Neutrophil (primary cell): Measurements from ENCODE around the gene CEP83.

Experiments used
- H3K27ac ChIP-seq: fragments of 200-600 bp; sonication (generic); 2 replicates; pipeline ENCODE4 v1.5.1; 2016; ENCODE audit warnings: mild to moderate bottlenecking, moderate library complexity
- H3K27me3 ChIP-seq: fragments of 200-600 bp; sonication (generic); 2 replicates; pipeline ENCODE4 v1.6.0; 2016; ENCODE audit warnings: mild to moderate bottlenecking
- H3K36me3 ChIP-seq: fragments of 200-600 bp; sonication (generic); 2 replicates; pipeline ENCODE4 v1.5.1; 2017
- H3K4me1 ChIP-seq, 2 experiments: fragments of 200-600 bp in 1 of 2; sonication (generic) in 1 of 2; 1 replicate in 1 of 2; 2 replicates in 1 of 2; pipeline versions ENCODE4 v1.5.1 to v1.6.1; 2013 to 2016; ENCODE audit warnings: low read depth in 1 of 2, low read length in 1 of 2, mild to moderate bottlenecking in 1 of 2, moderate library complexity in 1 of 2; ENCODE audit not compliant: control insufficient read depth in 1 of 2, insufficient read depth in 1 of 2
- H3K4me3 ChIP-seq, 2 experiments: fragments of 200-600 bp in 1 of 2; sonication (generic) in 1 of 2; 1 replicate in 1 of 2; 2 replicates in 1 of 2; pipeline ENCODE4 v1.5.1; 2013 to 2016; ENCODE audit warnings: low read depth in 1 of 2, low read length in 1 of 2, mild to moderate bottlenecking in 1 of 2, moderate library complexity in 1 of 2
- H3K9me3 ChIP-seq: fragments of 200-600 bp; sonication (generic); 2 replicates; pipeline ENCODE4 v1.5.1; 2016
- CTCF ChIP-seq: fragments of 200-600 bp; sonication (generic); IDR thresholded peaks from 2 replicates; pipeline ENCODE4 v1.5.1; 2016; ENCODE audit warnings: antibody characterized with exemption

The CEP83 gene

GRCh38 chr12:94459728-94460615 is at the start of gene CEP83:
Gene CEP83 (minus strand): TSS chr12:94459867. CDS start chr12:94412490, 47,377 bp downstream.
- H3K36me3 ChIP-seq, result no peaks in the 10 kb centered on the region
- TF ChIP-seq CTCF, result peak; percentile 16
- peaks cover 18 to 19% of the 10 kb centered on the region in 2 experiments for H3K4me1 ChIP-seq
- H3K27ac ChIP-seq, result peak within 1 kb of the TSS; percentile 53
- H3K9me3 ChIP-seq, result no peaks in the 10 kb centered on the region
- H3K4me3 ChIP-seq, result peak within 1 kb of the TSS; percentile 74 to 81
- H3K27me3 ChIP-seq, result peaks cover 9% of the 10 kb centered on the region

GRCh38 chr12:94509317-94509716 is 49.6 kb upstream of the CEP83 start:
- H3K4me1 ChIP-seq, result no peaks in the 10 kb centered on the region
- no peaks in the 10 kb centered on the region for H3K36me3 ChIP-seq
- H3K27ac ChIP-seq, result no peak overlapping the region
- H3K27me3 ChIP-seq, result no peaks in the 10 kb centered on the region
- no peaks in the 10 kb centered on the region for H3K9me3 ChIP-seq
- TF ChIP-seq CTCF, result no peak
- H3K4me3 ChIP-seq, result no peak overlapping the region

- Histone ChIP-seq H3K9me3 (no peaks in the 10 kb centered on the region), H3K4me3 (no peak overlapping the region), H3K4me1 (no peaks in the 10 kb centered on the region), H3K27ac (no peak overlapping the region), H3K36me3 (no peaks in the 10 kb centered on the region), H3K27me3 (no peaks in the 10 kb centered on the region)
- TF ChIP-seq CTCF, result no peak
Observed at GRCh38 chr12:94507455-94507854, 47.8 kb upstream of the CEP83 start.

GRCh38 chr12:94504386-94504785 is 44.7 kb upstream of the CEP83 start:
- no peaks in the 10 kb centered on the region for H3K27me3 ChIP-seq
- TF ChIP-seq CTCF, result no peak
- H3K27ac ChIP-seq, result no peak overlapping the region
- no peaks in the 10 kb centered on the region for H3K36me3 ChIP-seq
- H3K4me3 ChIP-seq, result no peak overlapping the region
- no peaks in the 10 kb centered on the region for H3K9me3 ChIP-seq
- no peaks in the 10 kb centered on the region for H3K4me1 ChIP-seq

GRCh38 chr12:94503619-94504018 is 44.0 kb upstream of the CEP83 start:
- no peak overlapping the region for H3K27ac ChIP-seq
- no peak overlapping the region for H3K4me3 ChIP-seq
- H3K27me3 ChIP-seq, result no peaks in the 10 kb centered on the region
- no peaks in the 10 kb centered on the region for H3K9me3 ChIP-seq
- no peaks in the 10 kb centered on the region for H3K36me3 ChIP-seq
- no peaks in the 10 kb centered on the region for H3K4me1 ChIP-seq
- TF ChIP-seq CTCF, result no peak
